Prostate gland (tissue), 2 donors: ENCODE measurements around the gene MBD3L1. TPM values are rescaled to one million over a fixed set of nuclear protein-coding genes. Genes with fewer than 3 reads are reported as not detected.

Experiments
- DNase-seq: peaks from one replicate; pipeline ENCODE4 v3.0.0-alpha.2; 2019; ENCODE audit warnings: low spot score
- H3K27ac ChIP-seq, 2 donors: fragments of 200-600 bp; sonication (generic); 2 replicates each; pipeline ENCODE4 v1.5.1; 2017 to 2019
- H3K27me3 ChIP-seq: fragments of 200-600 bp; sonication (generic); replicated peaks from 2 replicates; pipeline ENCODE4 v1.5.1; 2019; ENCODE audit not compliant: insufficient read depth
- H3K36me3 ChIP-seq, 2 donors: fragments of 200-600 bp; sonication (generic); 1 replicate in 1 of 2; 2 replicates in 1 of 2; pipeline versions ENCODE4 v1.5.1 to v1.8.1; 2017 to 2019
- H3K4me1 ChIP-seq: fragments of 200-600 bp; sonication (generic); replicated peaks from 2 replicates; pipeline ENCODE4 v1.5.1; 2019
- H3K4me3 ChIP-seq, 2 donors: fragments of 200-600 bp; sonication (generic); 2 replicates each; pipeline ENCODE4 v1.5.1; 2017 to 2019
- H3K9me3 ChIP-seq: fragments of 200-600 bp; sonication (generic); 2 replicates; pipeline ENCODE4 v1.5.1; 2017
- CTCF ChIP-seq, 4 experiments: fragments of 200-600 bp in 2 of 4; fragments of 450-650 bp in 2 of 4; sonication (generic) in 2 of 4; IDR thresholded peaks; 1 replicate in 3 of 4; 2 replicates in 1 of 4; pipeline ENCODE4 v1.5.1; 2016 to 2019; ENCODE audit warnings: antibody characterized with exemption in 4 of 4, mild to moderate bottlenecking in 2 of 4, moderate library complexity in 2 of 4
- POLR2A ChIP-seq: fragments of 450-650 bp; IDR thresholded peaks from one replicate; pipeline ENCODE4 v1.6.1; 2016; ENCODE audit warnings: antibody characterized with exemption, mild to moderate bottlenecking
- POLR2AphosphoS5 ChIP-seq: sonication (generic); formaldehyde crosslinking; IDR thresholded peaks from one replicate; pipeline ENCODE4 v1.6.1; 2017; ENCODE audit warnings: antibody characterized with exemption
- WGBS: methylation state at CpG from one replicate; pipeline ENCODE4 v1.1.5; 2018; 5-methylcytosine and 5-hydroxymethylcytosine counted together
- intact Hi-C: fragments of 100-400 bp; cut with DNase I; formaldehyde crosslinking; loops from one replicate; pipeline ENCODE4 v1.14.2; 2022
- total RNA-seq, 2 donors: library from RNA; depleted of rRNA; stranded (reverse); fragments of >200 nt; gene quantifications; one replicate each; pipeline ENCODE4 v1.1.0, GENCODE V29; 2016

MBD3L1 gene
- total RNA-seq, 2 donors from 2014 or later: not detected

GRCh38 chr19:8866344-8866743, 34.2 kb downstream of the MBD3L1 start:
- TF ChIP-seq CTCF (IDR thresholded peaks at IDR 0.05) (no peak), POLR2A (no peak), POLR2AphosphoS5 (no peak)

GRCh38 chr19:8877854-8878705, 45.9 kb downstream of the MBD3L1 start:
- Histone ChIP-seq H3K27ac (no peak overlapping the region), H3K4me1 (no peaks in the 10 kb centered on the region), H3K4me3 (no peak overlapping the region), H3K36me3 (no peaks in the 10 kb centered on the region), H3K9me3 (no peaks in the 10 kb centered on the region), H3K27me3 (peaks cover 2% of the 10 kb centered on the region)
- 37% methylated on average over 6 of the region's 6 CpGs for WGBS
- TF ChIP-seq POLR2A: no peak
- no peak for TF ChIP-seq POLR2AphosphoS5
- no peak for TF ChIP-seq CTCF (IDR thresholded peaks at IDR 0.05)
- no peak for DNase-seq
- intact Hi-C loops: no loop called here

More at GRCh38 chr19:8866344-8866743, 34.2 kb downstream of the MBD3L1 start:
- H3K36me3 ChIP-seq: no peaks in the 10 kb centered on the region
- DNase-seq: no peak
- no peak overlapping the region for H3K4me3 ChIP-seq
- no peaks in the 10 kb centered on the region for H3K9me3 ChIP-seq
- intact Hi-C loops: no loop called here
- no peaks in the 10 kb centered on the region for H3K4me1 ChIP-seq
- H3K27me3 ChIP-seq: no peaks in the 10 kb centered on the region
- no peak overlapping the region for H3K27ac ChIP-seq

DNA sequence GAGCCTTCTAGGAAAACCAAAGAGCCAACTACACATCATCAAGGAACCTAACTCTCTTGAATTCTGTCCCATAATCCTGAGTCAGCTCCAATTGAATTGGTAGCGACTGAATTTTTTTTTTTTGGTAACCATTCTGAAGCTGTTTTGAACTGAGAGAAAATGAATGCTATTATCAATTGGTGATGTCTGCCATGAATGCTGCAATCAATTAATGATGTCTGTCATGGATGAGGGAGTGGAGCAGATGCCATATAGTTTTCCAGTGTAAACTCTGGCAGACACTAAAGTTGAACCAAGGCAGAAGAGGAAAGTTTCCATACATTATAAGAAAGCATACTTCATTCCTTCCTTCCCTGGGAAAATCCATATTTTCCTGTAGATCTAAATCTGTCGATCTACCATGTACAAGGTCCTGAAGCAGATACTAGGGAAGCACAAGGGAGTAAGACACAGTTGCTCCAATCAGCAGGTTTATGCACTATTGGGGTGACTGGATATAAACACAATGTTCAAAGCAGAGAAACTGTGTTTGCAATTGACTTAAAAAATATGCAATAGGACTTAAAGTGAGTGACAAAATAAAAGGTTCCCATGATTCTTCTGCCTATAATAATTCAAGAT, 48.8 kb downstream of the MBD3L1 start:
- H3K4me1 ChIP-seq: no peaks in the 10 kb centered on the region
- H3K9me3 ChIP-seq: no peaks in the 10 kb centered on the region
- H3K27me3 ChIP-seq: peaks cover 2% of the 10 kb centered on the region
- whole genome bisulfite sequencing: 85% methylated on average over 2 of the region's 2 CpGs
- H3K36me3 ChIP-seq: no peaks in the 10 kb centered on the region
- no peak for DNase-seq
- intact Hi-C loops: no loop called here
- no peak overlapping the region for H3K4me3 ChIP-seq
- TF ChIP-seq POLR2A: no peak
- H3K27ac ChIP-seq: no peak overlapping the region

DNA sequence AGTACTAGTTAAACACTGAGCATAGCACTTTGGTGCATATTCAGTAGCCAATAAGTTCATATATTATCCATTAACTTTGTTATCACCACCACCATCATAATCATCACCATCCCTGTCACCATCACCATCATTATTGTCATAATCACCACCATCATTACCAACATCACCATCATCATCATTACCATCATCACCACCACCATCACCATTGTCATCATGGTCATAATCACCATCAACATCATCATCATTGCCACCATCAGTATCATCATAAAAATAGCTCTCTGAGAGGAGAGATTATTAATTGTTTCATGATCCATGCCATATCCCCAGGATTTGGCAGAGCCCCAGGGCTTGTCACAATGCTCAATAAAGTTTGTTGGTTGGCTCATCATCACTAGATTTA, 49.3 kb downstream of the MBD3L1 start:
- no peak for DNase-seq
- Histone ChIP-seq H3K4me3 (no peak overlapping the region), H3K27me3 (peaks cover 2% of the 10 kb centered on the region), H3K27ac (no peak overlapping the region), H3K36me3 (no peaks in the 10 kb centered on the region), H3K4me1 (no peaks in the 10 kb centered on the region), H3K9me3 (no peaks in the 10 kb centered on the region)
- intact Hi-C loops: no loop called here
- TF ChIP-seq CTCF (IDR thresholded peaks at IDR 0.05) (no peak), POLR2AphosphoS5 (no peak), POLR2A (no peak)

- intact Hi-C loops: no loop called here
- H3K27me3 ChIP-seq: no peaks in the 10 kb centered on the region
- no peak for DNase-seq
- H3K9me3 ChIP-seq: no peaks in the 10 kb centered on the region
- H3K27ac ChIP-seq: no peak overlapping the region
- H3K36me3 ChIP-seq: no peaks in the 10 kb centered on the region
- no peak overlapping the region for H3K4me3 ChIP-seq
- H3K4me1 ChIP-seq: no peaks in the 10 kb centered on the region
- TF ChIP-seq POLR2AphosphoS5: no peak
- TF ChIP-seq CTCF (IDR thresholded peaks at IDR 0.05): no peak
- no peak for TF ChIP-seq POLR2A
These were observed 52.2 kb downstream of the MBD3L1 start for GRCh38 chr19:8884416-8884815.
